Muscle layer of duodenum (tissue), 2 donors: Measurements from ENCODE around the gene OR5H6.

Experiments used
- H3K27ac ChIP-seq: one replicate; pipeline ENCODE4 v1.7.0; 2013; ENCODE audit warnings: mild to moderate bottlenecking, low read length
- H3K27me3 ChIP-seq: one replicate; pipeline ENCODE4 v1.7.0; 2013; ENCODE audit warnings: low read depth, mild to moderate bottlenecking, control low read depth, low read length
- H3K36me3 ChIP-seq, 2 donors: one replicate each; pipeline ENCODE4 v1.7.0; 2013; ENCODE audit warnings: low read length in 2 of 2, control low read depth in 1 of 2, mild to moderate bottlenecking in 1 of 2; ENCODE audit not compliant: insufficient read depth in 2 of 2, control insufficient read depth in 1 of 2
- H3K4me1 ChIP-seq, 2 donors: one replicate each; pipeline ENCODE4 v1.7.0; 2013; ENCODE audit warnings: low read length in 2 of 2, mild to moderate bottlenecking in 2 of 2, control low read depth in 1 of 2, moderate library complexity in 1 of 2; ENCODE audit not compliant: insufficient read depth in 2 of 2, control insufficient read depth in 1 of 2
- H3K4me3 ChIP-seq, 2 donors: one replicate each; pipeline ENCODE4 v1.7.0; 2013; ENCODE audit warnings: low read length in 2 of 2, low read depth in 1 of 2, mild to moderate bottlenecking in 1 of 2
- H3K9me3 ChIP-seq, 2 donors: one replicate each; pipeline ENCODE4 v1.7.0; 2013; ENCODE audit warnings: low read length in 2 of 2, control low read depth in 1 of 2, mild to moderate bottlenecking in 1 of 2; ENCODE audit not compliant: control insufficient read depth in 1 of 2
- donor health status: healthy.

Gene OR5H6

GRCh38 chr3:98269846-98270245, 5.8 kb downstream of the OR5H6 start:
- Histone ChIP-seq H3K27me3 (no peaks in the 10 kb centered on the region), H3K27ac (no peak overlapping the region), H3K9me3 (peaks cover 4 to 16% of the 10 kb centered on the region in 2 donors), H3K4me3 (no peak overlapping the region), H3K36me3 (no peaks in the 10 kb centered on the region), H3K4me1 (no peaks in the 10 kb centered on the region)

GRCh38 chr3:98272126-98272525, 8.1 kb downstream of the OR5H6 start:
- H3K36me3 ChIP-seq: no peaks in the 10 kb centered on the region
- no peak overlapping the region for H3K4me3 ChIP-seq
- H3K4me1 ChIP-seq: no peaks in the 10 kb centered on the region
- H3K9me3 ChIP-seq: peaks cover 4 to 16% of the 10 kb centered on the region in 2 donors
- H3K27me3 ChIP-seq: no peaks in the 10 kb centered on the region
- H3K27ac ChIP-seq: no peak overlapping the region

- no peaks in the 10 kb centered on the region for H3K27me3 ChIP-seq
- peaks cover 4 to 12% of the 10 kb centered on the region in 2 donors for H3K9me3 ChIP-seq
- H3K4me1 ChIP-seq: no peaks in the 10 kb centered on the region
- H3K36me3 ChIP-seq: no peaks in the 10 kb centered on the region
- H3K4me3 ChIP-seq: no peak overlapping the region
- H3K27ac ChIP-seq: no peak overlapping the region
These were observed 10.9 kb downstream of the OR5H6 start for GRCh38 chr3:98274914-98275313.

- no peak within 1 kb of the TSS for H3K27ac ChIP-seq
- no peaks in the 10 kb centered on the region for H3K4me1 ChIP-seq
- no peaks in the 10 kb centered on the region for H3K36me3 ChIP-seq
- no peaks in the 10 kb centered on the region for H3K9me3 ChIP-seq
- no peaks in the 10 kb centered on the region for H3K27me3 ChIP-seq
- H3K4me3 ChIP-seq: no peak within 1 kb of the TSS
These were observed 18.2 kb downstream of the OR5H6 start, which contains the start of gene OR5H2 for GRCh38 chr3:98282205-98282604. TSS of gene OR5H2 (plus strand) at chr3:98282505. CDS start at chr3:98282903, 398 bp downstream.

GRCh38 chr3:98290916-98291315, 26.9 kb downstream of the OR5H6 start:
- no peaks in the 10 kb centered on the region for H3K4me1 ChIP-seq
- no peaks in the 10 kb centered on the region for H3K9me3 ChIP-seq
- H3K27me3 ChIP-seq: no peaks in the 10 kb centered on the region
- no peaks in the 10 kb centered on the region for H3K36me3 ChIP-seq
- no peak overlapping the region for H3K27ac ChIP-seq
- no peak overlapping the region for H3K4me3 ChIP-seq

GRCh38 chr3:98291332-98291957, 27.4 kb downstream of the OR5H6 start:
- H3K4me3 ChIP-seq: no peak overlapping the region
- H3K27me3 ChIP-seq: no peaks in the 10 kb centered on the region
- no peak overlapping the region for H3K27ac ChIP-seq
- no peaks in the 10 kb centered on the region for H3K9me3 ChIP-seq
- no peaks in the 10 kb centered on the region for H3K36me3 ChIP-seq
- H3K4me1 ChIP-seq: no peaks in the 10 kb centered on the region
